RPMI7951 (cell line): ENCODE measurements around the gene TMEM255A. TPM values are rescaled to one million over a fixed set of nuclear protein-coding genes. Genes with fewer than 3 reads are reported as not detected.

Experiments used
- DNase-seq: peaks from one replicate; pipeline ENCODE4 v3.0.0-alpha.2; 2012; ENCODE audit warnings: low read depth
- total RNA-seq: library from RNA; depleted of rRNA; stranded (reverse); fragments of >200 nt; shearing (Covaris generic); gene quantifications from 2 replicates; pipeline ENCODE4 v1.2.3, GENCODE V29; 2014

Gene TMEM255A
- total RNA-seq, 1 experiment from 2014 or later: 0.24 TPM

DNA sequence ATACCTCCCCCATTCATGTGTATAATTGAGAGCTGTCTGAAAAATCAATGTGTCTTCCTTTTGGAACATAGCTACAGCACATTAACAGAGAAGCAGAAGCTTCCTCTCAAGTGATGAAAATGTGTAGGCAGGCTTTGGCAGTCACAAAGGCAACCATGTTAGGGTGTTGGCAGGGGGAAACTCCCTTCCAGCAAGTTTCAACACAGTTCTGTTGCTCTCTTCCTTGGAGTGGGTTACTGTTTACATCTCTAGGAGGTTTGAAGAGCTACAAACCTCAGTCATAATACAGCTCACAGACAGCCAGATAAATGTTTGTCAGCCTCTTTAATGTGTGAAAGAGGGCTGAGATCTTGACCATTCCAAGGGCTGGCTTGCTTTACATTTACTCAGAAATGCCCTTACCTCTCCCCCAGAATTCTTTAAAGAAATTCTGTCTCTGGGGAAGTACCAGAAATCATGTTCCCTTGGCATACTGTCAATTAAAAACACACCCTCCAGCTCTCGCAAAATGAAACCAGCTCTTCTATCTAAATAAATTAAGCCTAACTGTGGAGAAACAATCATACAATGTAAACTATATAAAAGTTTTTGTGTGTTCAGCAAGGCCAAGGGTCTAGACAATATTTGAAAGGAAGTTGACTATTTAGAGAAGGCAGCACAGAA, 41.8 kb downstream of the TMEM255A start:
- DNase-seq: no peak

DNA sequence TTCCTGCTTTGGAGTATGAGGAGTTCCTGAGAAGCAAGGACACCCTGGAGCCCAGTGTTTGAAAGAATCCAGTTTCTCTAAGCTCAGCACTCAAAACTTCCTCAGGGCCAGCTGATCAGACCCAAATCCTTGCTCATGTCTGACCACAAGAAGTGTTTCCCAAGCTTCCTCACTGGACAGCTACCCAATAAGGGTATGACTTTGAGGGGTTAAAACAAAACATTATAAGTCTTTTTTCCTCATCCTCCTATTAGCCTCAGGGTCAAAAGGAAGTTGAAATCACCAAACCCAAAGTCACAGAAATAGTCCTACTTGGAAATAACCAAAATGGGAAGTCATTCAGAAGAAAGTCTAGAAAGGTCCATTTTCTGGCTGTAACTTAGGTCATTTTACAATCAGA, 46.9 kb downstream of the TMEM255A start:
- no peak for DNase-seq

DNA sequence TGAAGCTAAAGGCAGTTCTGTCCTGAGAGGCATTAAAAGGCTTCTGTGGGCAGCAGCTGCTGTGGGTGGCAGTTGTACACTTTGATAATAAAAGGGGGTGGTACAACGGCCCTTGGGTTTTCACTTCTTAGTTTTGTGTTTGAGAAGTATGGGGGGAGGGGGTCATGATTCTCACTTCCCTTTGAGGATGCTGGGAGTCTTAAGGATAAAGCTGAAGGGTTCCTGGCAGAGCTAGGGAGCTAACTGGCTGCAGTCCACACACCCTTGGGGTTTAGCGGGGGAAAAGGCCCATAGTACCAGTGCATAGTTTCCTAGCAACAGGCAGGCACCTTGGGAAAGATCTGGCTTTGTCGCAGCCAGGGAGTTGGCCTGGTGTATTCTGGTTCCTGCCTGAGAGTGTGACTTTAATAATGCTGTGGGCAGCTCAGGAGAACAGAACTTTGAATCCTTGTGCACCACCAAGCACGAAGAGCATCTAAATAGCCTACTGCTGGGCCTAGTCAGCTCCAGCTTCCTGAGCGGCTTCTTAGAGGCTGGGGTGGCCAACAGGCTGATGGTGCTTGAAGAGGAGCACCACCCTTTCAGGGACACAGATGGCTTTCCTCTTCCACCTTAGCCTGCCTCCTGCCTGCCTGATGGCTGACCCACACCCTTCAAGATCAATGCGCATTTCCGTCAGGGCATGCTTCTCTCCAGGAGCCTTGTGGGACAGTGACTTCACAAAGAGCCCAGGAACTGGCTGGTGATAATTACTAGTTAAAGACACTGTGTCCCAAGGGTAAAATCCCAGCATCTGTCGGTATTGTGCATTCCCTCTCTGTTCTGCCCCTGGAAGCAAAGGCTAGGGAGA, 48.2 kb downstream of the TMEM255A start:
- no peak for DNase-seq

DNA sequence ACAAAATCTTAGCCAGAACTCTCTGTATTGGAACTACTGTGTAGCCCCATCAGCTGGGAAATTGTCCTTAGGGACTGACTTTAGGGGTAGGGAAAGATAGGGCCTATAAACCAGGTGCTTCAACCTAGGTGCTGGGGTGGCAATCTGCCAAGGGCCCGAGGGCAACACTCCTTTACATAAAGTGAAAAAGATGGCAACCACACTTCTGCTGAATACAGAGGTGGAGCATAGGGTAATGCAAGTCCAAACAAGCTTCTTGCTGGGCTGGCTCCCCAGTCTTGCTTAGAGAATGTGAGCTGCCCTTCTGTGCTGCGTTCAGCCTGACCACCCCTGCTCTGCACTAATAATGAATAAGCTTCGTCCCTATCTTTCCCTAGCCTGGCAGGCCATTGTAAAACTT, 50.9 kb downstream of the TMEM255A start:
- no peak for DNase-seq

DNA sequence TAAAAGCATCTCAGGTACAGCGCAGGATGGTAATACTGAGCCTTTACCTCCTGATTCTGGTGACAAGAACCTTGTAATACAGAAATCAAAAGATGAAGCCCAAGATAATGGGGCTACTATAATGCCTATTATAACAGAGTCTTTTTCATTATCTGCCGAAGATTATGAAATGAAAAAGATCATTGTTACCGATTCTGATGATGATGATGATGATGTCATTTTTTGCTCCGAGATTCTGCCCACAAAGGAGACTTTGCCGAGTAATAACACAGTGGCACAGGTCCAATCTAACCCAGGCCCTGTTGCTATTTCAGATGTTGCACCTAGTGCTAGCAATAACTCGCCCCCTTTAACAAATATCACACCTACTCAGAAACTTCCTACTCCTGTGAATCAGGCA, 57.5 kb downstream of the TMEM255A start:
- no peak for DNase-seq

DNA sequence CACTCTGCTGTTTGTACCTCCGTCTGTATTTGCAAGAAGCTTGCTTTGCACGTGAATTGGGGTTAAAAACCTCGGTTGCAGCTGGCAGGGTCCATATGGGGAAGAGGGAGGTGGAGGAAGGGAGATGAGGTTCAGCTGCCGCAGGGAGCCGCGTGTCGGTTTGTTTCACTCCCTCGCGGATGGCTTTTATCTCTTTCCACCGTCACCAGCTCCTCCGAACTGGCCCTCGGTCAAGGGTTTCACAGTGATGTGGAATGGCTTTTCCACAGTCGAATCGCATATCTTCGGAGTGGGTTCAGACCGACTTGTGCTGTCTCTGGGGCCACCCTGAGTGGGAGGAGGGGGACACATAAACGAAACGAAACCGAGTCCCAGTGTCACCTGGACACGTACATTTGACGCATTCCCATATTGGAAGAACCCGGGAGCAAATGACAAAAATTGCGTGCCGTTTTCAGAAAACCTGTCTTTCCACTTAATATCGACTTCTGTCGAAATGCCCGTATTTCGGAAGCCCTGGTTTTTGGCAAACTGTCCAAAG, 59.7 kb downstream of the TMEM255A start:
- DNase-seq: peak; percentile 16

DNA sequence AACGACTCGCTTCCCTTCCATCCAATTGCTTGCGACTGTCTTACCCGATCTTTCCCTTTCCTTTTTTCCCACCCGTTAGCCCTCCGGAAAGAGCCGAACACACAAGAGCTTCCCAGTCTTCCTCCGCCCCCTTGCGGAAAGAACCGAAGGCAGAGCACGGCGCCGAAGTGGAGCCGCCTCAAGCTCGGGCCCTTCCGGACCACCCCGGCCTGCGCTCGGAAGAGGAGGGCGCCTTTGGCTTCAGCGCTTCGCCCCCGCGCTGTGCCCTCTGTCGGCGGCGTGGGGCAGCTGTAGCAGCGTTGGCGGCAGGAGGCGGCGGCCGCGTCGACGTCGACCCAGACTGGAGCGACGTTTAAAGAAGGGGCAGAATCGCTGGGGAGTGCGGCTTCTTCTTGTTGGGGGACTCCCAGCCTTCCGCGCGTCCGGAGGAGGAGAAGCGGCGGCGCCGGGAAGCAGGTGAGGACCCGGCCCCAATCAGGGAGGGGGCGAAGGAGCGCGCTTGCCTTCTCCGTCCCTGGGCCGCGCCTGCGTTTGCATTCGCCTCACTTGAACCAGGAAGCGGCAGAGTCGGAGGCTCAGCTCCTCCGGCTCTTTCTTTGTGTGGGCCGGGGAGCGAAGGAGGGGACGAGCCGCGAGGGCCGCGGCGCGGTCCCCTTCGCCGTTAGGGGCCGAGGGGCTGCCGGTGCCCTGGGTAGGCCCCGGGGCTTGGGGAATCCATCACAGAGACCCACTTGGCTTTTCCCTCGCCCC, 60.6 kb downstream of the TMEM255A start, which contains the start of gene ZBTB33:
Gene ZBTB33, plus strand, starts transcription at position 291 of the 750 bp plus-strand sequence. CDS start 2,604 bp downstream, outside the sequence.
- DNase-seq: peak; percentile 89

DNA sequence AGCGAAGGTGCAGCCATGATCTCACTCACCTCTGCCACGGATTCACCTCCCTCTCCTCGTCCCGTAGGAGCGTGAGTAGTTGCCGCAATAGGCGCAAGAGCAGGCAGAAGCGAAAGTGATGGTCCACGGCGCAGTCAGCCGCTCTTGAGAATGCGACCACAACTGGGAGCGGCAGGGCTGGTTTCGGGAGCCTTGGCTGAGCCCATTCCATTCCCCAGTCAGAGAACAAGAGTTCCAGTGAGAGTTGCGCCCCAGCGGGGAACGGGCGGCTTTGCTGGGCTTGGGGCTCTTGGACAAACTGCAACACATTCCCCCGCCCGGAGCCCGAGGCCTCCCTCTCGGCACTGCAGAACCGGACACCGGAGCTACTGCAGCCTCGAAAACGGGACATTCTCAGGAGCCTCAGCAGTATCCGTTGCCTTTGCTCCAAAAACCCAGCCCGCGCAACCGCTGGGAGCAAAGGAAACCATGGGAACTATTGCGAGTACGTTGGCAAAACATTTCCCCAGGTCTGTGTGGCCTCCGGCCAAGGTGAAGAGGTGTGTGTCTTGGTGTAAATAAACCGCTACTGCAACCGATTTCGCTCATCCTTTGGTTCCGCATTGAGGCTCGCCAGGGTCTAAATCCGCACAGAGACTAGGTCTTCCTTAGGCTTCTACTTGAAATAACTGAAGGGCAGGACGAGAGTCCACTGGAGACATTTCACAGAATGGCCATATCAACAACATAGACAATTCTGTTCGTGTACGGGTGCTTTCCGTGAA, 66.3 kb downstream of the TMEM255A start:
- DNase-seq: peak; percentile 71

DNA sequence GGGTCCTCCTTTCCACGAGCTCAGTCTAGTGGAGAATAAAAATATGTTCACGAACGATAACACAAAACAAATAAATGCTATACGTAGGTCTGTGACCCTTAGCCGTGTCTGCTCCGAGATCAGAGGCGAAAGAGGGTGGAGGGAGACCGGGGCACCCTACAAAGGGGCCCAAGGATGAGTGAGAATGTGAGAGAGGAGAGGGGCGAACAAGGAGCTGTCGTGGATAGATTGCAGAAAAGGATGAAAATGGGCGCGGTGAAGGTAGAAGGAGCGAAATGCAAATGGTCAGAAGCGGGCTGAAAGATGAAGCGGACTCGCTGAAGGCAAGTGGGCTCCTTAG, 66.9 kb downstream of the TMEM255A start:
- no peak for DNase-seq

DNA sequence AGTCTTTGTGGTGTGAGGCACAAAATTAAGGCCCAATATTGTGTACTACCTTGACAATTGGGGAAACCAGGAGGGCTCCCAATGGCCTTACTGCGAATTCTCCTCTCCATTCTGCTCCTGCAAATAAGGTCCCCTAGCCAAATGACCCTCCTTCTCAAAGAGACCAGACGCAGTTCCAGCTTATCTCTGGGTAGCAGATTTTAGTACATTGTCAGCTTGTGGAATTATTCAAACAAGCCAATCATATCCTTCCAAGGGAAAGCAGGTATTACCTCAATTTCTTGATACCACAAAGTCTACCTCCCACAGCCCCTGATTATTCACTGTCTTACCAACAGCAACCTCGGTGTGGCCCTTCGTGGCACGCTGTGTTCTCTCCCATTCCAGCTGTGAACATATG, 68.4 kb downstream of the TMEM255A start:
- no peak for DNase-seq

DNA sequence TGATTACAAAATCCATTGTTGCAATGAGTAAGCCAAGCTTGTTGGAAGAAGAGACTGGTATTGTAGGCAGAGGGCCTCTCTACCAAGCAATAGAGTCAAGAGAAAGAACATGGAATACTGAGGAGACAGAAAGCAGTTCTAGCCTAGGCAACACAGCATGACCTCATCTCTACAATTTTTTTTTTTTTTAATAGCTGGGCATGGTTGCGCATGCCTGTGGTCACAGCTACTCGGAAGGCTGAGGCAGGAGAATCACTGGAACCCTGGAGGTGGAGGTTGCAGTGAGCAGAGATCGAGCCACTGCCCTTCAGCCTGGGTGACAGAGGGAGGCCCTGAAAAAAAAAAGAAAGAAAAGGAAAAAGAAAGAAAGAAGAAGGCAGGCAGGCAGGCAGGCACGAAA, 72.3 kb downstream of the TMEM255A start:
- no peak for DNase-seq

DNA sequence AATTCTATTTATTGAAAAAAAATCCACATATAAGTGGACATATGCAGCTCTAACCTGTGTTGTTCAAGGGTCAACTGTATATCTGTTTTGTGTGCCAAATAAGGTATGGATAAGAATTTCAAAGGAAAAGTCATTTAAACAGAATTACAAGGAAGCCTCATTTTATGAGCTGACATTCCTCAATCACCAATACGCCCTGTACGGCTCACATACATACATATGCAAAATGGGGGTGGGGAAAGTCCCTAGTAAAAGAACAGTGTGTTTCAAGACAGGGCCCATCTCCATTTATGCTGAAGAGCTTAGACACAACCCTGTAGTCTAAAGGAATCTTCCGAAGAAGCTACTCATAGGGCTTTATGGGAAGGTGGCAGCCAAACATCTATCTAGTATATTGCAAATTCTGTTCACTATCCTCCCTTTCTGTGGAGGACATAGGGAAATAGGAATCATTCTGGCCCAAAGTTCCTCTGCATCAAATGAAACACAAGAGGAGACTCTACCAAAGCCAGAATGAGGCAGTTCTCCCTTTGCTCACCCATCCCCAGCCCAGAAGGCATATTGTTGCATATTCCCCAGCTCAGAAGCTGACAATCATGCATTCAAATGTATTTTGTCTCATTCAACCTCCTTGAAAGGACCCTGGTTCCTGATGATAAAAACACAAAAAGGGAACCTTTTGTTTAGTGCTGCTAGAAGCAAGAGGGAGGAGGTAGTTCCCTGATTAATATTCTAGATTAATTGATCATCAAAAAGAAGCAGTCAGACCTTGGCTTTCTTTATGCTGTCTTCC, 74.4 kb downstream of the TMEM255A start:
- no peak for DNase-seq

DNA sequence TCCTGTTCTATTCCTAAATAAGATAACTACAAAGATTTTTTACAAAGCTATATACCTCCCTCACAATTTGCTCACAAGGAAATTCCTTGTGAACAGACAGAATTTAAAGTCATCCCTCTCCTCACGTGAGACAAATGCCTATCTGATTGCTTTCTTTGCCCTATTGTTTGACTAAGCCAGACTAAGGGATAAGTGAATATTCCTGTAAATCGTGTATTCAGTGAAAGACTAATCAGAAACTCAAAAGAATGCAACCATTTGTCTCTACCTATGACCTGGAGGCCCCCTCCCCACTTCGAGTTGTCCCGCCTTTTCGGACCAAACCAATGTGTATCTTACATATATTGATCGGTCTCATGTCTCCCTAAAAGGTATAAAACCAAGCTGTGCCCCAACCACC, 76.0 kb downstream of the TMEM255A start:
- no peak for DNase-seq

DNA sequence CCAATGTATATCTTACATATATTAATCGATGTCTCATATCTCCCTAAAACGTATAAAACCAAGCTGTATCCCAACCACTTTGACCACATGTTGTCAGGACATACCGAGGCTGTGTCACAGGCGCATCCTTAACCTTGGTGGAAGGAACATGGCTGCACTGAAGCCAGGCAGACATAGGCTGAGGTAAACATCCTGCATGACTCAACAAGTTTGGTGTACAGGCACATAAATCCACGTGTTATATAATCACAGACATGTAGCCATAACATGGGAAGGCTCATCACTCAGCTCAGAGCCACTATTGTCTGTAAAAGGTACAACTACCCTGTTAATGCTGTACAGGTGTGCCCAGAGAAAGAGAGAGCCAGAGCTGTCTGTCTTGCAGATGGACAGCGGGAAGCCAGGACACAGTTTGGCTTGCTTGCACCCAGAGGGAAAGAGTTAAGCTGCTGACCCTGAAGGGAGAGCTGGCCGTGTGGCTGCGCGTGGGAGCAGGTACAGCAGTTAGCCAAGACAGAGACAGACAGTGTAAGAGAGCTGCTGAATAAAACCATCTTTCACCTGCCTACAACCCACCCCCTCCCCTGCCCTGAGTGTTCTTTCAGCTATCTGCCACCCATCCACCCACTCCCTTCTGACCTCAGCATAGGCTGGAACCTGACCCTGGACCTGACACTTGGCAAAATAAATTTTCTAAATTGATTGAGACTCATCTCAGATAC, 82.9 kb downstream of the TMEM255A start:
- no peak for DNase-seq

DNA sequence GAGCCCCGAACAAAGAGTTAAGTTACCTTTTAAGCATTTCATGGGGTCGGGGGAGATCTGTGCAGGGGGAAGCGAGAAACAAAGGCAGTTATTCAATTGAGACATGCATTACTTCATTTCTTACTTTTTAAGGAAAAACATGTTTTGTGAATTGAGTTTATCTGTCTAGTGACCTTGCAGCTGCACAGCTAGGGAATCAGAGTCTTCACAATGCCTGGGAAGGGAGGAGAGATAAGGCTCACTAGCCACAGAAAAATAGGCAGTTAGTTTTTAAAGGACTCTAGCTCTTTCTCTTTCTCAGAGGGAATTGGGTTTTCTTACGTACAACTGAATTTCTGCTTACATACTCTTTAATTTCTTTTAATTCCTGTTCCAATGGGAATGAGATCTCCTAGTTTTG, 86.9 kb downstream of the TMEM255A start:
- DNase-seq: no peak

DNA sequence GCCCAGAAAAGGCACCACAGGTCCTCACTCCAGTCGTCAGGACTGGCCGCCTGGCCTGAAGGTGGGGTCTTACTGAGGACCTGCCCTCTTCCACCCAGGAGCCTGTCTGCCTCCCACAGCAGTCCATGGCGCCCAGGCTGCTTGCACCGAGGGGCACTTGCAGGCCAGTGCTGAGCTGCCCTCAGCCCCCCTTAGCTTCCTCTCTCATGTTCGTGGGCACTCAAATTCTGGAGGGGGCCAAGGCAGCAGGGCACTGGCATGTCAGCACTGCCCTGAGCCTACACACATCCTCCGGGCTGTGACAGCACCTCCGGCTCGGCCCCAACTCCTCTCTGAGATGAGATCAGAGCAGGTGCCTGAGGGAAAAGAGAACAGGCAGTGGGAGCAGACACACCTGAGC, 87.9 kb downstream of the TMEM255A start:
- DNase-seq: no peak

DNA sequence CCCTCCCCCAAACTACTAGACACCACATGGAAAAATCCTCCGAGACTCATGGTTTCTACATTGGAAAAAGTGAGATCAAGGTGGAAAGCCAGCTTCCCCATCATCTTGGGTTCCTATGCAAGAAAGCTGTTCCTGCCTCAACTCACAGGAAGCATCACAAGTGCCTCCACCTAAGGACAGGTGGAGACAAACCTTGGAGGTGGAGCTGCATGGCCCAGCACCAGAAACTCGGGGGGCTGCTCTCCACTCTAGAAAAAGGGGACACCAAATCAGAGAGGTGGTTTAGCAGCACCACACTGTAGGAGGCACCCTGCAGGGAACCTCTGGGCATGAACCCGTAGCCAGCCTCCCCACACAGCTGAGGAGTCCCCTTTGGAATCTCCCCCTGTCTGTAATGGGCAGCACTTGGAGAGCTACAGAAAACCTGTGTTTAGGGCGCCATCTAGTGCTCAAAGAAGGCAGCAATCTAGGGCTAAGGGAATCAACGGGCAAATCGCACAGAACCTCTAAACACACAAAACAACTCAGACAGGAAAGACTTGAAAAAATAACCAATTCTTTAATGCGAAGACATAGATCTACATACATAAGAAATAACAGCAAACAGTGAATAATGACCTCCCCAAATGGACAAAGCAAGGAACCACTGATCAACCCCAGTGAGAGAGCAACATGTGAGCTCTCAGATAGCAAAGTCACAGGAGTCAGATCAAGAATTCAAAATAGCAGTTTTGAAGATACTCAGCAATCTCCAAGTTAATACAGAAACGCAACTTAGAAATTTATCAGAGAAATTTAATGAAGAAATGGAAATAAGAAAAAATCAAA, 97.6 kb downstream of the TMEM255A start:
- peak; percentile 23 for DNase-seq
